Nephron (organoid): ENCODE data around the gene CRTC1.

ENCODE experiments used
- H3K27ac Mint-ChIP-seq, 3 experiments: 2 replicates each; pipeline ENCODE4 v1.8.0; 2020; ENCODE audit warnings: mixed read lengths in 3 of 3, mild to moderate bottlenecking in 2 of 3, moderate library complexity in 1 of 3
- H3K27me3 Mint-ChIP-seq: 2 replicates; pipeline ENCODE4 v1.8.0; 2021; ENCODE audit warnings: low read depth, mild to moderate bottlenecking, moderate library complexity, mixed read lengths
- H3K36me3 Mint-ChIP-seq: 2 replicates; pipeline ENCODE4 v1.8.0; 2020; ENCODE audit warnings: low read depth, mixed read lengths
- H3K4me1 Mint-ChIP-seq: 2 replicates; pipeline ENCODE4 v1.8.0; 2020; ENCODE audit warnings: mixed read lengths
- H3K4me3 Mint-ChIP-seq, 3 experiments: 2 replicates each; pipeline ENCODE4 v1.8.0; 2020; ENCODE audit warnings: mild to moderate bottlenecking in 3 of 3, mixed read lengths in 3 of 3, moderate library complexity in 2 of 3
- H3K9me3 Mint-ChIP-seq: 2 replicates; pipeline ENCODE4 v1.8.0; 2020; ENCODE audit warnings: mixed read lengths
- CTCF ChIP-seq, 3 experiments: fragments of 200-600 bp; sonication (generic); IDR thresholded peaks; one replicate each; pipeline ENCODE4 v1.5.0; 2021; ENCODE audit warnings: antibody characterized with exemption in 3 of 3; ENCODE audit not compliant: unreplicated experiment in 3 of 3

The CRTC1 gene

DNA sequence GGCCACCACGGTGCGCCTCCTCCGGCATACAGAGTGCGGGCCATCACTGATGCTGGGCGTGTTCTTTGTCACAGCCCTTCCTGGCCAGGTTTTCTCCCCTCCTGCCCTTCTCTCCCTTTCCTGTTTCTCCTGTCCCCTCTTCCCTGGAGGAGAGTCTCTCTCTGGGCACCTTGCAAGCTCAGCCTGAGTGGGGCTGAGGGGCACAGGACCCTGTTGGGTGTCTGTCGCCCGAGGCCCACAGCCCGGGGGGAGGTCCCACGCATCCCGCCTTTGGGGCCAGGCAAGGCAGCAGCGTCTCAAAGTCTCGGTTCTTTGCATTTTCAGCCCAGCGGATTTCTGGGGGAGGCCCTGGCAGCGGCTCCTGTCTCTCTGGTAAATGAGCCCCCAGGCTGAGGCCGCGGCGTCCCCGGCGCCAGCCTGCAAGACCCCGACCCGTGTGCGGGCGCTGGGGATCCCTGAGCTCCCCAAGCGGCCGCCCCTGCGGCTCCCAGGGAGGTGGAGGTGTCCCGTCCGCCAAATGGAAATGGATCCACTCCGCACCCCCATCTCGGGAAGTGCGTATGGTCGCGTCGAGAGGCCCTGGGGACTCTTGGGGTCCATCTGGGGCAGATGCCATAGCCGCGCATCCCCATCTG lies 60.4 kb downstream of the CRTC1 start:
- H3K9me3 Mint-ChIP-seq = no peaks in the 10 kb centered on the region
- no peak overlapping the region for H3K4me3 Mint-ChIP-seq
- peaks cover 26% of the 10 kb centered on the region for H3K4me1 Mint-ChIP-seq
- peaks cover 4% of the 10 kb centered on the region for H3K27me3 Mint-ChIP-seq
- TF ChIP-seq CTCF (IDR thresholded peaks at IDR 0.05; ENCODE audit: unreplicated experiment in 3 of 3) = no peak
- no peaks in the 10 kb centered on the region for H3K36me3 Mint-ChIP-seq
- H3K27ac Mint-ChIP-seq = peak overlapping the region in 2 of 3 experiments; percentile 57 to 65

- no peak for TF ChIP-seq CTCF (IDR thresholded peaks at IDR 0.05; ENCODE audit: unreplicated experiment in 3 of 3)
- Mint-ChIP-seq H3K4me1 (peaks cover 33% of the 10 kb centered on the region), H3K9me3 (no peaks in the 10 kb centered on the region), H3K27ac (peak overlapping the region; percentile 48 to 69 (median 50)), H3K27me3 (no peaks in the 10 kb centered on the region), H3K4me3 (no peak overlapping the region), H3K36me3 (peaks cover 3% of the 10 kb centered on the region)
Measured at GRCh38 chr19:18745012-18745735, 61.7 kb downstream of the CRTC1 start.

GRCh38 chr19:18745931-18746330 lies 62.5 kb downstream of the CRTC1 start:
- TF ChIP-seq CTCF (IDR thresholded peaks at IDR 0.05; ENCODE audit: unreplicated experiment in 3 of 3) = no peak
- peaks cover 7% of the 10 kb centered on the region for H3K36me3 Mint-ChIP-seq
- no peak overlapping the region for H3K4me3 Mint-ChIP-seq
- peak overlapping the region in 2 of 3 experiments; percentile 48 to 89 for H3K27ac Mint-ChIP-seq
- H3K27me3 Mint-ChIP-seq = no peaks in the 10 kb centered on the region
- peaks cover 40% of the 10 kb centered on the region for H3K4me1 Mint-ChIP-seq
- H3K9me3 Mint-ChIP-seq = no peaks in the 10 kb centered on the region

DNA sequence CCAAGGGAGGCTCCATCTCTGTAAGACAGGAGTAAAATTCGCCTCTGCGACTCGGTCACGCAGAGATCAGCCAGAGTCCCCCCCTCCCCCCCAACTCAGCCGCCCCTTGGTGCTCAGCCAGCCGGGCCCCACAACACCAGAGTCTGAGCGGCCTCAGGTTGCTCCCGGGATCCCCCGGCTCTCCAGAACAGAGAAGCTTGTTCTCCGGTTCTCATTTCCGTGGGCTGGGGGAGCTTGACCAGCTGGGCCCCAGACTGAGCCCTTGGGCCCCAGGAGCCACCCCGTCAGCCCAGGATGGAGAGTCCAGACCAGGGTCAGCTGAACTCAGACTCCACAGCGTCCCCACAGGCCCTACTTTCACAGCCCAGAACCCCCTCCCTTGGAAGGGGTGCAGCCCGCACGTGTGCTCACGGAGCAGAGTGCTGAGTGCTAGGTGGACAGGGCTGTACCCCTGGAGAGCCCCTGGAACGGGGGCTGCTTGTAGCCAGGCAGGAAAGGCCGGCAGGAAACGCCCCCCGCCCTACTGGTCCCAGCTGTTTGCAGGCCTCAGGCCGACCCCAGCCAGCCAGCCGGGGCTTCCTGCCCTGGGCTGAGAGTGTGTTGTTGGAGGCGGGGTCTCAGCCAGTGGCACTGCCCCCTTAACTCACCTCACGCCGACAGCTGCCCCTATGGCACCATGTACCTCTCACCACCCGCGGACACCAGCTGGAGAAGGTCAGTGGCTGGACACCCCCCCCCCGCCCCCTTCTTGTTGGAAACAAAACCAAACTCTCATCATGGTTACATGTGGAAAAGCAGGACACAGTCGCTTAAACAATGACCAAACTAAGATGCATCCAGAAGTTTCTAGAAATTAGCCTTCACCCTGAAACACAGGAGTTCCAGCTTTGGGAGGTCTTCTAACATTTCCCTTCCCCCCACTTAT lies 63.2 kb downstream of the CRTC1 start:
- TF ChIP-seq CTCF (IDR thresholded peaks at IDR 0.05; ENCODE audit: unreplicated experiment in 3 of 3) = no peak
- H3K27ac Mint-ChIP-seq = peak overlapping the region; percentile 84 to 93 (median 89)
- H3K4me1 Mint-ChIP-seq = peaks cover 40% of the 10 kb centered on the region
- no peaks in the 10 kb centered on the region for H3K27me3 Mint-ChIP-seq
- H3K36me3 Mint-ChIP-seq = peaks cover 7% of the 10 kb centered on the region
- H3K9me3 Mint-ChIP-seq = no peaks in the 10 kb centered on the region
- H3K4me3 Mint-ChIP-seq = peak overlapping the region; percentile 41 to 65 (median 44)

GRCh38 chr19:18749362-18750231 lies 66.1 kb downstream of the CRTC1 start:
- no peak for TF ChIP-seq CTCF (IDR thresholded peaks at IDR 0.05; ENCODE audit: unreplicated experiment in 3 of 3)
- Mint-ChIP-seq H3K9me3 (no peaks in the 10 kb centered on the region), H3K4me1 (peaks cover 21% of the 10 kb centered on the region), H3K36me3 (peaks cover 20% of the 10 kb centered on the region), H3K4me3 (no peak overlapping the region), H3K27ac (peak overlapping the region in 2 of 3 experiments; percentile 14 to 36), H3K27me3 (no peaks in the 10 kb centered on the region)
